GM18909 (cell line): ENCODE measurements around the gene RTL3.

Source experiments
- ATAC-seq: cut with Tn5 transposase; IDR thresholded peaks from one replicate; pipeline ENCODE4 v1.9.1; 2021; ENCODE audit warnings: mild to moderate bottlenecking; ENCODE audit not compliant: unreplicated experiment, poor library complexity

Gene RTL3

DNA sequence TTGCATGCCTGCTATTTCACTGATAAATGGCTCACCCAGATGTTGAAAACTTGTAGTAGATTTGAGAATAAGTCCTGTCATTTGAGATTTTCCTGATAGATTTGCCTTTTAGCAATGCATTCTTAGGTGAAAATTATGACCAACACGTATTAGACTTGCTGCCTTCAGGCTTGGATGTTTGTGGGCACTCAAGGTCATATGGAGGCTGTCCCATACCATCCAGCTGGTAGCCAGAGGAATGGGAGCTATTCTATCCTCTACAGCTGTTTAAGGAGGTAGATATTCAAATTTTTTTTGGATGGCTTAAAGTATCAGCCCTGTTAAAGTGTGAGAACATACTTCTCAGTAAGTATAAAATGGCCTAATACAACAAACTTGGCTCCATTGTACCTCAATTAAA is 34.7 kb downstream of the RTL3 start:
- ATAC-seq, result no peak

DNA sequence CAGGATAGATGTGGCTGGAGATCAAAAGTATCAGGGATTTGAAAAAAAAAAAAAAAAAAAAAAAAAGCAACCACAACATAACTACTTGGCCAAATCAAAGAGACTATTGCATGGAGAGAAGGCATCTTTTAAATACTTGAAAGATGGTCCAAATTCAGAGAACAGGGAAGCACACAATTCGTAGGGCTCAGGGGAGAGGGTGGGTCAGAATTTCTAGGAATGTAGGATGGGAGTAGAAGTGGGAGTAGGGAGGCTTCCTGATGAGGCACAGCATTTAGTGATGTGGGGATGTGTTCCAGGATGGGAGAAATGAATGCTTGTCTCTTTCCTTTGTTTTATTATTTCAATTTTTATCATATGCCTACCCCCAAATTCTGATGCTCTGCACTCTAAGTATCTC is 36.3 kb downstream of the RTL3 start:
- no peak for ATAC-seq

DNA sequence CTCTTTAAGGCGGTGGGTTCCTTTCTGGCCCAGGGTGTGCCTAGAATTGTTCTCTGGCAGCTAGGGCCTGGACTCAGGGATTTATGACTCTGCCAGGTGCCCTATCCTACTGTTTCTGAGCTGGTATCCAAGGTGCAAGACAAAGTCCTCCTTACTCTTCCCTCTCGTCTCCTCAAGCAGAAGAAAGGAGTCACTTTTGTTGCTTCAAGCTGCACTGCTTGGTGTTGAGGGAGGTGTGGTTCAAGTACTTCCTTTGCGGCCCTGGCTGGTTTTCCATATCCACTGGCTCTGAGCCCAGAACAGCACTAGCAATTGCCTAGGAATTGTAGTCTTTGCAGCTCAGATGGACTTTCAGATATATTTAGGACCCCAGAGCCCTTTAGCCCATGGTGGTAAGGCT is 39.3 kb downstream of the RTL3 start:
- ATAC-seq, result no peak

DNA sequence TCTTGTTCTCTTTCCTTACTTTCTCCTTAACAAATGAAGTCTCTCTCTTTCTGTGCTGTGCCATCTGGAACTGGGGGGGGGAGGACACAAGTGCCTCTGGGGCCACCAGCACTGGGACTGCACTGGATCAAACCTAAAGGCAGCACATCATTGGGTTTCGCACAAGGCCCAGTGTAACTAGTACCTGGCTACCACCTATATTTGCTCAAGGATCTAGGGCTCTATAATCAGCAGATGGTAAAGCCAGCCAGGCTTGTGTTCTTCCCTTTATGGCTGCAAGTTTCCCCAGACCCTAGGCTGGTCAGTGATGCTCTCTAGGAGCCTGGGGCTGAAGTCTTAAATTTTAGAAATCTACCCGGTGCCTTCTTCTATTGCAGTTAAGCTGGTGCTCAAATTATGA is 40.1 kb downstream of the RTL3 start:
- ATAC-seq, result no peak

DNA sequence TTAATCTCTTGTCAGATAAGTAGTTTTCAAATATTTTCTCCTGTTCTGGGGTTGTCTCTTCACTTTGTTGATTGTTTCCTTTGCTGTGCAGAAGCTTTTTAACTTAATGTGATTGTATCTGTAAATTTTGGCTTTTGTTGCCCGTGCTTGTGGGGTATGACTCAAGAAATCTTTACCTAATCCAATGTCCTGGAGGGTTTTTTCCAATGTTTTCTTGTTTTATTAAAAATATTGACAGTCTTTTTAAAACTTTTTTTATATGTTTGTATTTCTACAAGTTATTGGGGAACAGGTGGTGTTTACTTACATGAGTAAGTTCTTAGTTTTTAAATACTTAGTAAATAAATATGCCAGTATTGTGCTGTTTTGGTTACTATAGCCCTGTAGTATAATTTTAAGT is 44.9 kb downstream of the RTL3 start:
- no peak for ATAC-seq
